Cardiac fibroblast (primary cell): ENCODE data around the gene ADGRB2.
A peak's percentile ranks its signal among the peaks of the same experiment; 100 is the strongest.
"Not testable (repeated sequence)": the region's sequence is repeated elsewhere in the genome, so short reads cannot be mapped to it uniquely, and the experiment has no call there.

Experiments used
- DNase-seq, 2 donors: peaks; one replicate each; pipeline versions ENCODE4 v3.0.0 to v3.0.0-alpha.2; 2010; ENCODE audit warnings: low read depth in 2 of 2
- H3K4me3 ChIP-seq, 2 donors: replicated peaks in 1 of 2; 1 replicate in 1 of 2; 2 replicates in 1 of 2; pipeline ENCODE4 v1.5.1; 2011; ENCODE audit warnings: low read depth in 2 of 2, low read length in 2 of 2, mild to moderate bottlenecking in 2 of 2, moderate library complexity in 1 of 2
- TF ChIP-seq, protein P1 (sequence below): IDR thresholded peaks from one replicate; pipeline ENCODE4 v1.5.1; 2011; ENCODE audit warnings: low read depth, mild to moderate bottlenecking, low read length, inconsistent platforms

The ADGRB2 gene

DNA sequence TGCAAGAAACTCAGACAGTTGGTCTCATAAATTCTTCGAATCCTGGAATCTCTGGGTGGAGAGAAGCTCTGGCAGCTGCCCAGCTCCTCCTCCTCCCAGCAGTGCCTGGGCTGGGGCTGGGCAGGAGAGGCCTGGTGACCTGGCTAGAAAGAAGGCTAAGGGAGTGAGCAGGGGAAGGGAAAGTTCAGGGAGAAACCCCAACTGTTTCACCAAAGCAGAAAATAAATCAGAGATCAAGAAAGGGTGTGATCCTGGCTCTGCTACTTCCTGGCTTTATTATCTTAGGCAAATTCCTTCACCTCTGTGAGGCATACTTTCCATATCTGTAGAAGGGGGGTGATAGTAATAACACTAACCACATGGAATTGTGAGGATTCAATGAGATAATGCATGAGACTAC, 51.5 kb downstream of the ADGRB2 start:
- H3K4me3 ChIP-seq, result no peak overlapping the region
- peak; percentile 92 for DNase-seq
- TF ChIP-seq, protein P1, sequence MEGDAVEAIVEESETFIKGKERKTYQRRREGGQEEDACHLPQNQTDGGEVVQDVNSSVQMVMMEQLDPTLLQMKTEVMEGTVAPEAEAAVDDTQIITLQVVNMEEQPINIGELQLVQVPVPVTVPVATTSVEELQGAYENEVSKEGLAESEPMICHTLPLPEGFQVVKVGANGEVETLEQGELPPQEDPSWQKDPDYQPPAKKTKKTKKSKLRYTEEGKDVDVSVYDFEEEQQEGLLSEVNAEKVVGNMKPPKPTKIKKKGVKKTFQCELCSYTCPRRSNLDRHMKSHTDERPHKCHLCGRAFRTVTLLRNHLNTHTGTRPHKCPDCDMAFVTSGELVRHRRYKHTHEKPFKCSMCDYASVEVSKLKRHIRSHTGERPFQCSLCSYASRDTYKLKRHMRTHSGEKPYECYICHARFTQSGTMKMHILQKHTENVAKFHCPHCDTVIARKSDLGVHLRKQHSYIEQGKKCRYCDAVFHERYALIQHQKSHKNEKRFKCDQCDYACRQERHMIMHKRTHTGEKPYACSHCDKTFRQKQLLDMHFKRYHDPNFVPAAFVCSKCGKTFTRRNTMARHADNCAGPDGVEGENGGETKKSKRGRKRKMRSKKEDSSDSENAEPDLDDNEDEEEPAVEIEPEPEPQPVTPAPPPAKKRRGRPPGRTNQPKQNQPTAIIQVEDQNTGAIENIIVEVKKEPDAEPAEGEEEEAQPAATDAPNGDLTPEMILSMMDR, result no peak

DNA sequence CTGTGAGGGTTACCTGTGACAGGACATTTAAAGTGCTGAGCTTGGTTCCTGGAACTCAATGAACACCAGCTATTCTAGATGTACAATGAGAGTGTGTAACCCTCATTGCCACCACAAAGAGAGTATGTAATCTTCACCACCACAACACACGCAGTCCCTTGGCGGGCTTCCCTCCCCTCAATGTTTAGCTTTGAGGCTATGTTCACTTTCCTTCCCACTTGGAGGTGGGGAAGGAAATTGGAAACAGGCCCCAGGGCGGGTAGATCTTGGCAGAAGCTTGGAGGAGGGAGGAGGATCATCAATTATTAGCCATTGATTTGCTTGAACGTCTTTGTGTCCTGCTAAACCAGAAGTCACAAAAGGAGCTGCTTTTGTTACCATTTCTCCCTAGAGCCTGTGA, 52.1 kb downstream of the ADGRB2 start:
- H3K4me3 ChIP-seq, result no peak overlapping the region
- TF ChIP-seq, protein P1, result no peak
- DNase-seq, result peak in 1 of 2 donors; percentile 36

DNA sequence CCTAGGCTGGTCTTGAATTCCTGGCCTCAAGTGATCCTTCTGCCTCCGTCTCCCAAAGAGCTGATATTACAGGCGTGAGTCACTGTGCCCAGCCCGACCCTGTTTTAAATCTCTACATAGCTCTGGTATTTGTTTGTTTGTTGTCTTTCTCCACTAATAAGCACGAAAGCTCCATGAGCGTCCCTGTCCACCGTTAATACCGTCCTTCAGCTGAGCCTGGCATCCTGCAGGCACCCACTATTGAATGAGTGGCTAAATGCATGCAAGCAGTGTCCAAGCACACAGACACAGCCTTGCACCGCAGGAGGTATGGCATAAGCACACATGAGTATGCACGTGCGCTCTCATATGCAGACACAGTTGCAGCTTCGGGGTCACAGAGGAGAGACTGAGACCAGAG, 55.8 kb downstream of the ADGRB2 start:
- H3K4me3 ChIP-seq, result no peak overlapping the region
- TF ChIP-seq, protein P1, result no peak
- peak in 1 of 2 donors; percentile 34 for DNase-seq

DNA sequence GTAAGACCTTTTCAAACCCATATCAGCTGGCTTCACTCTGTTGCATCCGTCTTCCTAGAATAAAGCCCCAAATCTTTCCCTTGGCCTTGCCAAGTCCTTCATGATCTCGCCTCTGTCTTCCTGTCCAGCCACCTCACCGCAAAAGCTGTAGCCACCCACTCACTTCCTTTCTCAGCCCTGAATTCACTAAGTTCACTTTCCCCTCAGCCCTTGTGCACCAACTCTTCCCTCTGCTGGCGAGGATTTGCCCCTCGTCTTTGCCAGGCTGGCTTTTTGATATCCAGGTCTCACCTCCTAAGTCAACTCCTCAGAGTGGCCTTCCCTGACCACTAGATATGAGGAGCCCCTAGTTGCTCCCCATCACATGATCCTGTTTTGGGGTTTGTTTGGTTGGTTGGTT, 56.4 kb downstream of the ADGRB2 start:
- TF ChIP-seq, protein P1, result peak; percentile 51
- DNase-seq, result peak; percentile 83 to 87
- H3K4me3 ChIP-seq, result no peak overlapping the region

DNA sequence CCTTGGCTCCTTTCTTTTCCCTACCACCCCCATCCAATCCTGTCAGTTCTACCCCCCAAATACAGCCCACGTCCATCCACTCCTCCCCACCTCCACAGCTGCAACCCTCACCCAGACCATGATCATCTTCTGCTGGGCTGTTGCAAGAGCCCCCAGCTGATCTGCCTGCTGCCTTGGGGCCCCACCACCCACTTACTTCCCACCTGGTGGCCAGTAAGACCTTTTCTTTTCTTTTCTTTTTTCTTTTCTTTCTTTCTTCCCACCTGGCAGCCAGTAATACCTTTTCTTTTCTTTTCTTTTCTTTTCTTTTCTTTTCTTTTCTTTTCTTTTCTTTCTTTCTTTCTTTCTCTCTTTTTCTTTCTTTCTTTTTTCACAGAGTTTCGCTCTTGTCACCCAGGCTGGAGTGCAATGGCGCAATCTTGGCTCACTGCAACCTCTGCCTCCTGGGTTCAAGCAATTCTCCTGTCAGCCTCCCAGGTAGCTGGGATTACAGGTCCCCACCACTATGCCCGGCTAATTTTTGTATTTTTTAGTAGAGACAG, 57.0 kb downstream of the ADGRB2 start:
- DNase-seq, H3K4me3 ChIP-seq: not testable (repeated sequence)

DNA sequence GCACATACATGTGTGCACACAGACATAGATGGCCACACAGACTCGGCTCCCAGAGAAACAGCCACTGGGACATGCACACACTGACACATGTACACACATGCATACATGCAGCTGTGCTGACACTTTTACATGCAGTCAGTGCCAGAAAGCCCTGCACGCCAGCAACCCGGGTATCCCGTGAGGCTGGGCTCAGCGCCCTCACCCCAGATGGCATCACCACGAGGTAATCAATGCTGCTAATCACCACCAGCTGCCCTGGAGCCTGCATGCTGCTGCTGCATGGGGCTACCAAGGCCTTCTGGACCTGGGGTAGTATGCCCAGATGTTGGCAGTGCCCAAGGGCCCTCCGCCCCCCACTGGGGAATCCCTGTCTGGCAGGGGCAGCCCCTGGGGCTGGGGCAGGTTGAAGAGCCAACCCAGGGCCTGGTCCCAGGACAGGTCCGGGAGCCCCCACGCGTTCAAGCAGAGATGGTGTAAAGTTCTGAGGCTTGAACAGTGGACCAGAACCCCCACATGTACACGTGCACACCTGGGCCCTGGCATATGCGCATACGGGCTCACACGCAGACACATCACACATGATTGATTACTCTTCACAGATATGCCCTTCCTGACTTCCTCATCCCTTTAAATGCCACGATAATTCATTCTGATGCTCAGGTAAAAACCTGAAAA, 57.6 kb downstream of the ADGRB2 start:
- TF ChIP-seq, protein P1, result no peak
- no peak for DNase-seq
- H3K4me3 ChIP-seq, result no peak overlapping the region

DNA sequence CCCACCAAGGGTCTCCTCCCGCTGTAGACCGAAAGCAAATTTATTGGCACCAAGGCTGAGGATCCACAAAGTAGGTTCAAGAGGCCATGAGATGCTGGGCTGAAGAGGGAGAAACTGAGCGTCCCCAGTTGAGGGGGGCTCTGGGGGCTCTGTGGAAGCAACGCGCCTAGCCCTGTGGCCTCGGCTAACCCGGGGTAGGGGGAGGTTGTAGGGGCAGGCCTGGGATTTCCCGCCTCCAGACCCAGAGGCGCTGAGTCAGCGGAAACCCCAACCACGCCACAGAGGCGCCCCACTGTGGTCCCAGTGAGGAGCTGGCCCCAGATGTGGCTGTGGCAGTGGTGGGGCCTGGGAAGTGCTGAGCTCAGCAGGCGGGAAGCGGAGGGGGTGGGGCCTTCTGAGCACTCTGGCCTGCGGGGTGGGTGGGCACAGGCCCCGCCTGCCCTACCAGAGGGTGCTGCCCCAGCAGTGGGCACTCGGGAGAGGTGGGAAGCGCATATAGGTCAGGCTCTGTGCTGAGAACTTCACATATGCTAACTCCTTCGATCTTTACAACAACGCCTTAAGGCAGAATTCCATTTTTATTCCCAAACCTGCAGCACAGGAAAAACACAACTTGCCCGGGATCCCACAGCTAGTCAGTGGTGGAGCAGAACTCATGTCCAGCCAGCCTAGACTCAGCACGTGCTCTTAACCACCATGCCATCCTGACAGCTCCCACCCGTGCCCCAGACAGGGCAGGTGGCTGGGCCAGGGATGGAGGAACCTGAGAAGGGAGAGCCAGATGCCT, 58.9 kb downstream of the ADGRB2 start:
- H3K4me3 ChIP-seq, result peak overlapping the region in 1 of 2 donors; percentile 14
- TF ChIP-seq, protein P1, result peak; percentile 40
- DNase-seq, result peak; percentile 62 to 64
